ENCODE results near the gene CAMSAP2.

CAMSAP2 gene

DNA sequence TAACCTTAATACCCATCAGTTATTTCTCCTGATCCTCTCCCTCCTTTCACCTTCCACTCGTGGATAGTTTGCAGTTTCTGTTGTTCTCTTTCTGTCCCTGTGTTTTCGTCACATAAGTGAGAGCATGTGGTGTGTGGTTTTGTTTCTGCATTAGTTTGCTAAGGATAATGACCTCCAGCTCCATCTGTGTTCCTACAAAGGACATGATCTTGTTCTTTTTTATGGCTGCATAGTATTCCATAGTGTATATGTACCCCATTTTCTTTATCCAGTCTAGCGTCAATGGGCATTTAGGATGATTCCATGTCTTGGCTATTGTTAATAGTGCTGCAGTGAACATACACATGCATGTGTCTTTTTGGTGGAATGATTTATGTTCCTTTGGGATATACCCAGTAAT lies 97.5 kb downstream of the CAMSAP2 start:
- TF ChIP-seq, protein P1, sequence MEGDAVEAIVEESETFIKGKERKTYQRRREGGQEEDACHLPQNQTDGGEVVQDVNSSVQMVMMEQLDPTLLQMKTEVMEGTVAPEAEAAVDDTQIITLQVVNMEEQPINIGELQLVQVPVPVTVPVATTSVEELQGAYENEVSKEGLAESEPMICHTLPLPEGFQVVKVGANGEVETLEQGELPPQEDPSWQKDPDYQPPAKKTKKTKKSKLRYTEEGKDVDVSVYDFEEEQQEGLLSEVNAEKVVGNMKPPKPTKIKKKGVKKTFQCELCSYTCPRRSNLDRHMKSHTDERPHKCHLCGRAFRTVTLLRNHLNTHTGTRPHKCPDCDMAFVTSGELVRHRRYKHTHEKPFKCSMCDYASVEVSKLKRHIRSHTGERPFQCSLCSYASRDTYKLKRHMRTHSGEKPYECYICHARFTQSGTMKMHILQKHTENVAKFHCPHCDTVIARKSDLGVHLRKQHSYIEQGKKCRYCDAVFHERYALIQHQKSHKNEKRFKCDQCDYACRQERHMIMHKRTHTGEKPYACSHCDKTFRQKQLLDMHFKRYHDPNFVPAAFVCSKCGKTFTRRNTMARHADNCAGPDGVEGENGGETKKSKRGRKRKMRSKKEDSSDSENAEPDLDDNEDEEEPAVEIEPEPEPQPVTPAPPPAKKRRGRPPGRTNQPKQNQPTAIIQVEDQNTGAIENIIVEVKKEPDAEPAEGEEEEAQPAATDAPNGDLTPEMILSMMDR (conservative IDR thresholded peaks at IDR 0.05; ENCODE audit: control insufficient read depth, insufficient read depth, low read depth, low read length) = no peak
- H3K4me3 ChIP-seq (ENCODE audit: control insufficient read depth, low read depth, low read length) = no peak overlapping the region
- no peak for DNase-seq (ENCODE audit: low read depth)

DNA sequence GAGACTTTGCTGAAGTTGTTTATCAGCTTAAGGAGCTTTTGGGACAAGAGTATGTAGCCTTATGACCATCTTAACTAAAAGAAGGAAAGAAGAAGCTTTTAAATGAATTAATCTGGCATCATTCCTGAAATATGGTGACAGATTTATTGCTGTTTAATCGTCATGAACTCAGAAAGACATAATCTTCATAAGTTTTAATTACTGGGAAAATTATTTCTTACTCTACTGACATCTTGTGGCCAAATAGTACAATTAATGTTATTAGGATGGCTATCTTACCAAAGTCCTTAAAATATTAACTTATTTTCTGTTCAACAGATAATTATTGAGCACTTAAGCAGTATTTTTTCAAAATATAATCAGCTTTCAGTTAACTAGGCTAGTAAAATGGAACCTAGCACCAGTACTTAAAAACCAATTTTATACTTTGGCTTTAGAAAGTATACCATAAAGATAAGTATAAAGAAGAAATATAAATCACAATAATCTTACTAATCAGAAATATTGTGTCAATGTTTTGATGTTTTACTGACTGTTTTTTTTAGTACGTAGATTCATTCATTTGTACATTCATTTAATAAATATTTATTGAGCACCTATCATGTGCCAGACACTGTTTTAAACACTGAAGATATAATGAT lies 99.4 kb downstream of the CAMSAP2 start:
- TF ChIP-seq, protein P1 (conservative IDR thresholded peaks at IDR 0.05; ENCODE audit: control insufficient read depth, insufficient read depth, low read depth, low read length) = peak; percentile 39
- peak; percentile 62 for DNase-seq (ENCODE audit: low read depth)
- no peak overlapping the region for H3K4me3 ChIP-seq (ENCODE audit: control insufficient read depth, low read depth, low read length)

DNA sequence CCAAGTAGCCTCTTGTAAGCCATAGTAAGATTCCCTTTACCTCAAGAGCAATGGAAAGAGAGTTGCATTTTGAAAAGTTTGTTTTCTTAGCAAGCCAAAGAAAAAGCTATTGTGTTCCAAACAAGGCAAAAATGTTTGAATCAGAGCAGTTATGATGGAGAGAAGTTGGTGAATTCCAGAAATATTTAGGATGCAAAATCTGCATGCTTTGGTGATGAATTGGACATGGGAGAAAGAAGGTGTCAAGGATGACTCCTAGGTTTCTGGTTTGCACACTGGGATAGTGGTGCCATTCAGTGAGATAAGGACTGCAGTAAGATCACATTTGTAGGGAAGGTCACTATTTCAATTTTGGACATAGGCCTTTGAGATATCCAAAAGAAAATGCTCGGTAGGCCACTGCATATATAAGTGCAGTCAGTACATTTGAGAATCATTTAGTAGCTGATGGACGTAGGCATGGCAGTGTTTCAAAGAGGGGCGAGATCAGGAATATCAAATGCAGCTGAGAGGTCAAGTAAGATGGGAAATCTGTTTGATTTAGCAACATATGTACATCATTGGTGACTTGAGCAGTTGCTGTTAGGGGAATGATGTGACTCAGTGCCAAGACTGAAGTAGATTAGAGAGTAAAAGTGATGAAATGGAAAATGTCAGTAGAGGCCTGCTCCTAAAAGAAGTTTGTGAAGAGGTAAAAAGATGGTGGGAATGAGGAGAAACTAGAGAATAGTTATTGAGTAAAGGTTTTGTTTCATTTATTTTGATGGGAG lies 100.2 kb downstream of the CAMSAP2 start:
- TF ChIP-seq, protein P1 (conservative IDR thresholded peaks at IDR 0.05; ENCODE audit: control insufficient read depth, insufficient read depth, low read depth, low read length) = no peak
- no peak overlapping the region for H3K4me3 ChIP-seq (ENCODE audit: control insufficient read depth, low read depth, low read length)
- peak; percentile 63 for DNase-seq (ENCODE audit: low read depth)

DNA sequence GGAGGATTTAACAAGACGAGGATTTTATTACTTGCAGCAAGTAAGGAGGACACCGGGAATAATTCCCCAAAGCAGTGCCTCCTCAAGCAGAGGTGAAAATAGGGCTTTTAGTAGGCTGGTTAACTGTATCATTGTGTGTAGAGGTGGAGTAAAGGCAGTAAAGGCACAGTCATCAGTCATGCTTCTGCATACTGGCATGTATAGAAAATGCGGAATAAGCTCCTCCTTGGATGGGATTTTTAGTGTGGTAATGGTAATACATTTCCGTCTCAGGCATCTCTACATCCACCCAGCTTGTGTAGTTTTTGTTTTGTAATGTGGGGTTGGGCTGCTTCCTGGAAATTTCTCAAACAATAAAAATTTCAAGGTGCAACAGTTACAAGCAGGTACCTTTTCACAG lies 106.7 kb downstream of the CAMSAP2 start:
- no peak for DNase-seq (ENCODE audit: low read depth)
- TF ChIP-seq, protein P1 (conservative IDR thresholded peaks at IDR 0.05; ENCODE audit: control insufficient read depth, insufficient read depth, low read depth, low read length) = no peak
- no peak overlapping the region for H3K4me3 ChIP-seq (ENCODE audit: control insufficient read depth, low read depth, low read length)

DNA sequence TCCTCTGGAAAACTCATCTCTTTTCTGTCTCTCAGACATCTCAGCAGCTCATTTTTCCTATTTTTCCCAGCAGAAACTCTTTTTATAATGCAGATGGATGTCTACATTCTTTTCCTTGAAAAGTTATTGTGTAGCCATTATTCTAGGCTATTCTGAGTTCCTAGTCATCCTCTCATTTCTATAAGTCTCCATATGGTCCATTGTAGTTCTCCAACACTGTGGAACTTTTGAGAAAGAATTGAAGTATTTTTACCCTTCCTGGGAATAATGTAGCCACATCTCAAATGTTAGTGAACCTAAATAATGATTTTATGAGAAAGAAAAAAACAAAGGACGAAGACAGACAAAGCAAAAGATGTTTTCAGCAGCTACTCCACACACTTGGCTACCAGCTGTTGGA lies 107.7 kb downstream of the CAMSAP2 start:
- TF ChIP-seq, protein P1 (conservative IDR thresholded peaks at IDR 0.05; ENCODE audit: control insufficient read depth, insufficient read depth, low read depth, low read length) = no peak
- DNase-seq (ENCODE audit: low read depth) = no peak
- no peak overlapping the region for H3K4me3 ChIP-seq (ENCODE audit: control insufficient read depth, low read depth, low read length)

DNA sequence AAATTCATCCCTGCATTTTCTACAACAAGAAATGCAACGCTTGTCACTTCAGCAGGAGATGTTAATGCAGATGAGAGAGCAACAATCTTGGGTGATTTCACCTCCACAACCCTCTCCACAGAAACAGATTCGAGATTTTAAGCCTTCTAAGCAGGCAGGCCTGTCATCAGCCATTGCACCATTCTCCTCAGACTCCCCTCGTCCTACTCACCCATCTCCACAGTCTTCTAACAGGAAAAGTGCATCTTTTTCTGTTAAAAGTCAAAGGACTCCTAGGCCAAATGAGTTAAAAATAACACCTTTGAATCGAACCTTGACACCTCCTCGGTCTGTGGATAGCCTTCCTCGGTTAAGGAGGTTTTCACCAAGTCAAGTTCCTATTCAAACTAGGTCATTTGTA lies 110.7 kb downstream of the CAMSAP2 start:
- H3K4me3 ChIP-seq (ENCODE audit: control insufficient read depth, low read depth, low read length) = no peak overlapping the region
- no peak for DNase-seq (ENCODE audit: low read depth)
- TF ChIP-seq, protein P1 (conservative IDR thresholded peaks at IDR 0.05; ENCODE audit: control insufficient read depth, insufficient read depth, low read depth, low read length) = no peak
